ENCODE results near the gene E2F4.

The E2F4 gene

DNA sequence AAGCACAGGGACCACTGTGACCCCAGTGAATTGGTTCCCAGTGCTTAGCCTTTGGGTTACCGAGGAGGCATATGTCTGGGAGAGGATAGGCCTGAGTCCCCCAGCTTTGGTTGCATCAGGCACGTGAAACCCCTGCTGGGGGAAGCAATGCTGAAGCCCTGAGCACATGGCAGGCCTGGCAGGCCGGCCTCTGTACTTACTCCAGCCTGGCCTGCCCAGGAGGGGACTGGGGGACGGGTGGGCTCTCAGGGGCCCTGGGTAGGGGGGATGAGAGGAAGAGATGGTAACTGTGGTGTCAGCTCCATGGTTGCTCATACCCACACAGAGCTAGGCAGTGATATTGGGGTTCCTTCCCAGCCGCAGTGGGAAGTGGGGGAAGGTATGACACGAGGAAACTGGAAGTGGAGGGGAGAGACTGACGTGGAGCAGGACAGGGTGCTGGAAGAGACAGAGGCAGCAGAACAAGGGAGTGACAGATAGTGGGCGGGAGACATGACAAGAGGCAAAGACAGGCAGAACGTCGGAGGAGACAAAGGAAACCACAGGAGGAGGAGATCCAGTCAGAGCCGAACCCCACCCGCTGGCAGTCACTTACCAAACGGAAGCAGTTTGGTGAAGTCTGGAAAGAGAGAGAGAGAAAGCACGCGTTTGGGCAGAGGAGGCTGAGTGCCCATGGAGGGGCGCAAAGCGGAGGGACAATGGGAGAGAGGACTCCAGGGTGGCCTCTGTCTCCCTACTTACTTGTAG lies 44.0 kb downstream of the E2F4 start:
- H3K27me3 ChIP-seq (replicated peaks; ENCODE audit: control insufficient read depth, insufficient read depth, low read length) = no peaks in the 10 kb centered on the region
- H3K4me3 ChIP-seq (ENCODE audit: low read length) = no peak overlapping the region
- peaks cover 71% of the 10 kb centered on the region for H3K36me3 ChIP-seq (ENCODE audit: control insufficient read depth, insufficient read depth, low read length, severe bottlenecking)
- peaks cover 11% of the 10 kb centered on the region for H3K4me1 ChIP-seq (ENCODE audit: control insufficient read depth, insufficient read depth, low read length)
- no peaks in the 10 kb centered on the region for H3K9me3 ChIP-seq (ENCODE audit: control insufficient read depth, low read length)
- H3K9ac ChIP-seq (ENCODE audit: low read length) = peak overlapping the region; percentile 20
- no peak for DNase-seq (ENCODE audit: low read depth)

DNA sequence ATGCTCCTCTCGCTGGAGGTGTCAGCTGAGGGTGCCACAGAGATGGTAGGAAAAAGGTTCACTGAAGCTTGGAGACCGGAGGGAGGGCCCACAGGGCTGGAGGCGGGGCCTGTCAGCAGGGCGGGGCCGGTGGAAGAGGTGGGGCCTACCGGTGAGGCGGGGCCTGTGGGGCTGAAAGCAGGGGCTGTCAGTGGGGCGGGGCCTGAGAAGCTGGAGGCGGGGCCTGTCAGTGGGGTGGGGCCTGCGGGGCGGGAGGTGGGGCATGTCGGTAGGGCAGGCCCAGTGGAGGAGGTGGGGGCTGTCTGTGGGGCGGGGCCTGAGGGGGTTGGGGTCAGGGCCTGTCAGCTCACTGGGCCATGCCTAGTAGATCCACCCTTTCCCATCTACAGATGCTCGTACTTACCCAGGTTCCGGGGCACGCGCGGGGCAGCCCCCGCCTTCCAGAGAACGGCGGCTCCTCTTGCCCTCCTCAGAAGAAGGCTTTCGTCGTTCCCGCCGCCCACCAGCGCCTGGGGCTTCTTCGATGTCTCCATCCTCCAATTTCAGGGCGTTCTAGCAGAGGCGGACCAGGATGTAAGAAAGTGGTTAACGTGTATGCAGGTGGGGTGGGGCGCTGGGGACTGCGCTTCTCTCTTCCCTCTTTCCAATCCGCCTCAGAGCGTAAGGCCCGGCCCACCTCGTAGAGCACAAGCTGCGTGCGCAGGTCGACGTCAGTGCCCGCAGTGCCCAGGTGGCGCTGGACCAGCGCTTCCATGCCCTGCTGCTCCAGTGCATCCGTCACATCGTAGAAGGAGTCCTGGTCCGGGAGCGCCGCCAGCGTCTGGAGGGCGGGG lies 44.8 kb downstream of the E2F4 start:
- peak; percentile 76 for DNase-seq (ENCODE audit: low read depth)
- peaks cover 63% of the 10 kb centered on the region for H3K36me3 ChIP-seq (ENCODE audit: control insufficient read depth, insufficient read depth, low read length, severe bottlenecking)
- H3K27me3 ChIP-seq (replicated peaks; ENCODE audit: control insufficient read depth, insufficient read depth, low read length) = no peaks in the 10 kb centered on the region
- peaks cover 18% of the 10 kb centered on the region for H3K4me1 ChIP-seq (ENCODE audit: control insufficient read depth, insufficient read depth, low read length)
- no peak overlapping the region for H3K4me3 ChIP-seq (ENCODE audit: low read length)
- H3K9me3 ChIP-seq (ENCODE audit: control insufficient read depth, low read length) = no peaks in the 10 kb centered on the region
- H3K9ac ChIP-seq (ENCODE audit: low read length) = no peak overlapping the region

DNA sequence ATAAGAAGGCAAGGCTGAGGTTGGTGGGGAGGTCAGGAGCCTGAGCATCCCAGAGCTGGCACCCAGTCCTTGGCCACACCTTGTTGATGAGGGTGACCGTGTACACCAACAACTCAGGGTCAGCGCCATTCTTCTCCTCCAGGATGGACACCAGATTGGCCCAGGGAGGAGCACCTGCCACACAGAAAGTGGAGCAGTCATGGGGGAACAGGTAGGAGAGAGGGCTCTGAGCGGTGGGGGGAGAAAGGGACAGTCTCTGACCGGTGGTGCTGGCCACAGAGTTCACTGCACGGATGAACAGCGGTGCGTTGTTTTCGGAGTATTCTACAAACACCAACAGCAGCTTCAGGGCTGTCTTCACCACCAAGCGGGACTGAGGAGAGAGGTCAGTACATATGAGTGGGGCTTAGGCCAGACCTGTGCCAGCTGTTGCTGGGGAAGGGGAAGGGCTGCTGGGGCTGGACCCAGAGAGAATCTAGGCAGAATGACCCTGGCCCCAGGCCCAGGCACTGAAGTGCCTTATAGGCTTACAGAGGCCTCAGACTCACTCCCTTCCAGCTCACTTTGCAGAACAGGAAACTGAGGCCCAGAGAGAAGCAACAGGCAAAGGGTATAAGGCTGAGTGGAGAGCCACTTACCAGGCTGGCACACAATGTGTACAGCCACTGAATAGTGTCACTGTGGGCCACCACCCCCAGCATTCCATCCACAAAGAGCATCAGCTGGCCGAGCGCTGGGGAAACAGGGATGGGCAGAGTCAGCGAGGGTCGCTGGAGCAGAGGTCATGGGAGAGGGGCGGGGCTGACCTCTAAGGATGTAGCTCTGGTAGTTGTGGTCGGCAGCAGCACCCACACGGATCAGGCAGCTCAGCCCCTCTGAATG lies 45.7 kb downstream of the E2F4 start:
- no peaks in the 10 kb centered on the region for H3K27me3 ChIP-seq (replicated peaks; ENCODE audit: control insufficient read depth, insufficient read depth, low read length)
- peaks cover 27% of the 10 kb centered on the region for H3K4me1 ChIP-seq (ENCODE audit: control insufficient read depth, insufficient read depth, low read length)
- H3K36me3 ChIP-seq (ENCODE audit: control insufficient read depth, insufficient read depth, low read length, severe bottlenecking) = peaks cover 60% of the 10 kb centered on the region

DNA sequence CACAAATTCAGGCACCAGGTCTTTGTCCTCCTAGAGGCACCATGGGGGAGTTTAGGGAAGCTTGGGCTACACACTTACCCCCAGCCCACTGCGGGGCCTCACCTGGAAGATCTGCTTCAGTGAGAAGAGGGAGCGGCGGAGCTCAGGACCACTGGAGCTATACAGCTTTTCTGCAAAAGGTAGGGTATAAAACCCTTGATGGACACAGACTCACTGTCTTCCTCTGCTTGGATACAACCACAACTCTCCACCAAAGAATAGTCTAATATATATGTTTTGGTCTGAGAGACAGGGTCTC lies 46.3 kb downstream of the E2F4 start:
- Histone ChIP-seq H3K9me3 (ENCODE audit: control insufficient read depth, low read length) (no peaks in the 10 kb centered on the region), H3K27me3 (replicated peaks; ENCODE audit: control insufficient read depth, insufficient read depth, low read length) (no peaks in the 10 kb centered on the region), H3K9ac (ENCODE audit: low read length) (no peak overlapping the region), H3K4me1 (ENCODE audit: control insufficient read depth, insufficient read depth, low read length) (peaks cover 31% of the 10 kb centered on the region), H3K36me3 (ENCODE audit: control insufficient read depth, insufficient read depth, low read length, severe bottlenecking) (peaks cover 58% of the 10 kb centered on the region), H3K4me3 (ENCODE audit: low read length) (no peak overlapping the region)
- DNase-seq (ENCODE audit: low read depth) = no peak

More for the DNA sequence above, 45.7 kb downstream of the E2F4 start:
- no peaks in the 10 kb centered on the region for H3K9me3 ChIP-seq (ENCODE audit: control insufficient read depth, low read length)
- H3K9ac ChIP-seq (ENCODE audit: low read length) = no peak overlapping the region
- DNase-seq (ENCODE audit: low read depth) = no peak
- no peak overlapping the region for H3K4me3 ChIP-seq (ENCODE audit: low read length)

DNA sequence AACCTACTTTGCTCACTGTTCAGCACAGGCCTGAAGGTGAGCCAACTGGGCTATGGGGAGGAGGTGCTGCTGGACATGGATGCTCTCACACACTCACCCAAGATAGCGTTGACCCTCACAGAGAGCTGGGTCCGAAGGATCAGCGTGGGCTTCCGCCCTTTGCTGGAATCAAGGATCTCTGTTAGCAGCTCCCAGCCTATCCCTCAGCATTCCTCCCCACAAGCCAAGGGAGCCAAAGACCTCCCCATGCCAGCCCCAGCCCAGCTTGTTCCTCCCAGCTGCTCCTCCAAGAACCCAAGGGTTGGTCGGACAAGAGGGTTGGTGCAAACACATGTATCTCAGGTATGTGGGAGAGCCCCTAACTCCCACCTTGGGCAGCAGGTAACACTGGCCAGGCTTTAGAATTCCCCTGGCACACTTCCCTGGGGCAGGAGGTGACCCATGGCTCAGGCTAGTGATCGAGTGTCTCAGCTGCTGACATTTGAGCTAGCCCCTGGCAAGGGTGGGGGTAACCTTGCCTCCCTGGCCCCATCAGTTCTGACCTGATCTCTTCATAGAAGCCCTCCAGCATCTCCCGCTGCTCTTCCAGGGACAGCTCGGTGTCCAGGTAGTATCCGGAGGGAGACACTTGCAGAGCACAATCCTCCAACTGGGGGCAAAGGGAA lies 47.0 kb downstream of the E2F4 start:
- no peak for DNase-seq (ENCODE audit: low read depth)
- Histone ChIP-seq H3K9me3 (ENCODE audit: control insufficient read depth, low read length) (no peaks in the 10 kb centered on the region), H3K4me1 (ENCODE audit: control insufficient read depth, insufficient read depth, low read length) (peaks cover 38% of the 10 kb centered on the region), H3K36me3 (ENCODE audit: control insufficient read depth, insufficient read depth, low read length, severe bottlenecking) (peaks cover 54% of the 10 kb centered on the region), H3K4me3 (ENCODE audit: low read length) (no peak overlapping the region), H3K9ac (ENCODE audit: low read length) (no peak overlapping the region), H3K27me3 (replicated peaks; ENCODE audit: control insufficient read depth, insufficient read depth, low read length) (no peaks in the 10 kb centered on the region)

DNA sequence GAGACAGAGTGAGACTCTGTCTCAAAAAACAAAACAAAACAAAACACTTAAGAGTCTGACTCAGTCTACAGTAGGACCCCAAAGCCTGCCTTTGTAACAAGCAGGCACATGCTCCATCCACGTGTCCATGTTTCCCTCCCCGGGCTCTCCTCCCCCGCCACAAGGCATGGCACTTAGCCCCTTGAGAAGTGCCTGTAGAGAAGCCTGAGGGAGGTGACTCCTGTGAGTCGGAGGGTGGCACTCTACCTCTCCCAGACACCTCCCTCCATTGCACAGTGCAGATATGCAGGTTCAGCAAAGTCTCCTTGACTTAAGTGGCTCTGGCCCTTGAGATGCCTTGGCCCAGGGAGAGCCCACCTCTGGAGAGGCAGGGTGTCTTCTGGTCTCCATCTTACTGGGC lies 48.6 kb downstream of the E2F4 start:
- H3K4me1 ChIP-seq (ENCODE audit: control insufficient read depth, insufficient read depth, low read length) = peaks cover 54% of the 10 kb centered on the region
- no peaks in the 10 kb centered on the region for H3K9me3 ChIP-seq (ENCODE audit: control insufficient read depth, low read length)
- H3K9ac ChIP-seq (ENCODE audit: low read length) = peak overlapping the region; percentile 77
- peak; percentile 9 for DNase-seq (ENCODE audit: low read depth)
- peaks cover 38% of the 10 kb centered on the region for H3K36me3 ChIP-seq (ENCODE audit: control insufficient read depth, insufficient read depth, low read length, severe bottlenecking)
- H3K27me3 ChIP-seq (replicated peaks; ENCODE audit: control insufficient read depth, insufficient read depth, low read length) = no peaks in the 10 kb centered on the region
- H3K4me3 ChIP-seq (ENCODE audit: low read length) = peak overlapping the region; percentile 50

DNA sequence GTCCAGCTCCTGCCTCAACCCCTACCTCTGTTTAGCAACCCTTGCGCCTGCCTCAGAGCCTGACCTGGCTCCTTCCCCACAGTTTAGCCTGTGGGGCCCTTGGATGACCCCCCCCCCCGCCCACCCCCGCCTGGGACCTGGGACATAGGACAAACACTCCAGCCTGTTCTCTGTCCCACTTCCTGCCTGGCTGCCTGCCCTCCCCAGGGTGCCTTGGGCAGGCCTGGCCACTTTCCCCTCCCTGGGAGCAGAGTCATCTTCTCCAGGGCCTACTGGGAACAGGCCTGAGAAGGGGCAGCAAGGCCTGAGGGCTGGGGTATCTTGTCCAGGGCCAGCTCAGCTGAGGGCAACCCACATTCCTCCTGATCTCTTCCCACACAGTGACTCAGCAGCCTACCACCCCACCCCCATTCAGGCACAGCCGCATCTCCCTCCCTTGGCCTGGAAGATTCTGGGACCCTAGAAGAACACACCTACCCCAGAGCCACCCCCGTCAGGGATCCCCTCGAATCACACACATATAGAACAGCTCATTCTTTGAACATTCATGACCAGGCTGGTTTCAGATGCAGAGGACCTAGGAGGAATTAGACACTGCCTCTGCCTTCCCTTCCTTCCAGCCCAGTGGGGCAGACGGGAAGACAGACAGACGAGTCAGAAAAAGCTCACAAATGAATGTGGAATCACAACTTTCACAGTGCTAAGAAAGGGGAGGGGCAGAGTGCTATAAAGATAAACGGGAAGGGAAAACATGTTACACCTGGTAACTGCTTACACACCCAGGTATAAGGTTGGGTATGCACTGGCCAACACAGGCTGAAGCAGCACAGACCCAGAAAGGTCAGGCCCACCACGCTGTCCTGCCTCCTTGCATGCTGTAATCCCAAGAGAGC lies 49.3 kb downstream of the E2F4 start:
- no peaks in the 10 kb centered on the region for H3K27me3 ChIP-seq (replicated peaks; ENCODE audit: control insufficient read depth, insufficient read depth, low read length)
- H3K9me3 ChIP-seq (ENCODE audit: control insufficient read depth, low read length) = no peaks in the 10 kb centered on the region
- H3K36me3 ChIP-seq (ENCODE audit: control insufficient read depth, insufficient read depth, low read length, severe bottlenecking) = peaks cover 31% of the 10 kb centered on the region
- H3K4me3 ChIP-seq (ENCODE audit: low read length) = peak overlapping the region; percentile 51
- DNase-seq (ENCODE audit: low read depth) = peak; percentile 80
- H3K9ac ChIP-seq (ENCODE audit: low read length) = peak overlapping the region; percentile 89
- H3K4me1 ChIP-seq (ENCODE audit: control insufficient read depth, insufficient read depth, low read length) = peaks cover 58% of the 10 kb centered on the region

DNA sequence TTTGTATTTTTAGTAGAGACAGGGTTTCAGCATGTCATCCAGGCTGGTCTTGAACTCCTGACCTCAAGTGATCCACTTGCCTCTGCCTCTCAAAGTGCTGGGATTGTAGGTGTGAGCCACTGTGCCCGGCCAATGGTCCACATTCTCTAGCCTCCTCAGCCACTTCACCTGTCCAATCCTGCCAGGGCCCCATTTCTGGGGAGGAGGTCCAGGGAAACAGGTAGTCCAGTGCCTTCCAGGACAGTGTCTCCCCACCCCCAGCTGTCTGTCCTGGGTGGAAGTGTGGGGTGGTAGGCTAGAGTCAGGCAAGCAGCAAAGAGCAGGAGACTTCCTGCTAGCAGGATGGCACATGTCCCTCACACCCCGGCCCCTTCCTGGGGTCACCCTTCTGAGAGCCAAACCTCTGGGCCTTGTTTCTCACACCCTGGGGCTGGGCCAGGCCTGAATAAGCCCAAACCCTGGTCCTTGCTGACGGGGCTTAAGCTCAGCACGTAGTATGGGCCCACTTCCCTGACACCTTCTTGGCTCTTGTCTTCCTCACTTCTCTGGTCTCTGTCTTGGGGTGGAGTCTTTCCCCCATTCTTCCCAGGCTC lies 50.3 kb downstream of the E2F4 start:
- Histone ChIP-seq H3K4me3 (ENCODE audit: low read length) (no peak overlapping the region), H3K9ac (ENCODE audit: low read length) (peak overlapping the region; percentile 89)

DNA sequence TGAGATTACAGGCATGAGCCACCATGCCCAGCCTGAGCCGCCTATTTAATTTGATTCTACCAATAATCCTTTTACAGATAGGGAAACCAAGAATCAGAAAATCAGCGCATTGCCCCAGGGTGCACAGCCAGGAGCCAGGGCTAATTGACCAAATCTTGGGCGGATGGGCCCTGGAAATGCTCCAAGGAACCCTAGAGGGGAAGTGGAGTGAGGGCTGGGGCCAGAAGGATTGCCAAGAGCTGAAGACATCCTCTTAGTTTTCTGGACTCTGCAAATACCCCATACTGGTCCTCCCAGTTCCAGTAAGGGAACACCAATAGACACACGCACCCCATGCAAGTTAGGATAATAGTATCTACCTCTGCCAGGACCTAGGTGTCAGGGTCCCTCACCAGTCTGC lies 51.5 kb downstream of the E2F4 start:
- Histone ChIP-seq H3K4me1 (ENCODE audit: control insufficient read depth, insufficient read depth, low read length) (peaks cover 66% of the 10 kb centered on the region), H3K4me3 (ENCODE audit: low read length) (peak overlapping the region; percentile 64), H3K9me3 (ENCODE audit: control insufficient read depth, low read length) (no peaks in the 10 kb centered on the region), H3K9ac (ENCODE audit: low read length) (peak overlapping the region; percentile 80), H3K27me3 (replicated peaks; ENCODE audit: control insufficient read depth, insufficient read depth, low read length) (no peaks in the 10 kb centered on the region), H3K36me3 (ENCODE audit: control insufficient read depth, insufficient read depth, low read length, severe bottlenecking) (peaks cover 11% of the 10 kb centered on the region)
- DNase-seq (ENCODE audit: low read depth) = no peak

More for the DNA sequence above, 50.3 kb downstream of the E2F4 start:
- H3K9me3 ChIP-seq (ENCODE audit: control insufficient read depth, low read length) = no peaks in the 10 kb centered on the region
- H3K4me1 ChIP-seq (ENCODE audit: control insufficient read depth, insufficient read depth, low read length) = peaks cover 58% of the 10 kb centered on the region
- H3K36me3 ChIP-seq (ENCODE audit: control insufficient read depth, insufficient read depth, low read length, severe bottlenecking) = peaks cover 24% of the 10 kb centered on the region
- H3K27me3 ChIP-seq (replicated peaks; ENCODE audit: control insufficient read depth, insufficient read depth, low read length) = no peaks in the 10 kb centered on the region
- no peak for DNase-seq (ENCODE audit: low read depth)
